ENCODE measurements around the gene RANBP2.

The RANBP2 gene

DNA sequence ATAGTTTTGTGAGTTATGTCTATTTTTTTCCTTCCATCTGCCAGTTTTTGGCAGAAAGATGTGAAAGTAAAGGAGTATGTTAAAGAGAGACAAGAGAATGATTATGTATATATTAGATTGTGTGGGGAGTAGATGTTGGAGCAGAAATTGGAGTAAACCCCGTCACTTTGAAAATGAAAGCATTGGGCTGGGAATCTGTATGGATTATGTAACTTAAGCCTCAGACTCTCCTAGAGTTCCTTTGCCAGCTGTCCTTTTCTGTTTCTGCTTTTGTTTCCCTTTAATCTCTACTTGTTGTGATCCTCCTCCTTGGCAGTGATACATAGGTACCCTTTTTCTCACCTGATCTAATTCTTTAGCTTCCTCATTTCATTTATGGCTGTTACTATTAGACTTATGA is 86.5 kb downstream of the RANBP2 start:
- no peak overlapping the region for H3K4me3 ChIP-seq (ENCODE audit: low read length)
- no peak for TF ChIP-seq CTCF (conservative IDR thresholded peaks at IDR 0.05; ENCODE audit: low read length)
- DNase-seq (ENCODE audit: low read depth), result no peak

DNA sequence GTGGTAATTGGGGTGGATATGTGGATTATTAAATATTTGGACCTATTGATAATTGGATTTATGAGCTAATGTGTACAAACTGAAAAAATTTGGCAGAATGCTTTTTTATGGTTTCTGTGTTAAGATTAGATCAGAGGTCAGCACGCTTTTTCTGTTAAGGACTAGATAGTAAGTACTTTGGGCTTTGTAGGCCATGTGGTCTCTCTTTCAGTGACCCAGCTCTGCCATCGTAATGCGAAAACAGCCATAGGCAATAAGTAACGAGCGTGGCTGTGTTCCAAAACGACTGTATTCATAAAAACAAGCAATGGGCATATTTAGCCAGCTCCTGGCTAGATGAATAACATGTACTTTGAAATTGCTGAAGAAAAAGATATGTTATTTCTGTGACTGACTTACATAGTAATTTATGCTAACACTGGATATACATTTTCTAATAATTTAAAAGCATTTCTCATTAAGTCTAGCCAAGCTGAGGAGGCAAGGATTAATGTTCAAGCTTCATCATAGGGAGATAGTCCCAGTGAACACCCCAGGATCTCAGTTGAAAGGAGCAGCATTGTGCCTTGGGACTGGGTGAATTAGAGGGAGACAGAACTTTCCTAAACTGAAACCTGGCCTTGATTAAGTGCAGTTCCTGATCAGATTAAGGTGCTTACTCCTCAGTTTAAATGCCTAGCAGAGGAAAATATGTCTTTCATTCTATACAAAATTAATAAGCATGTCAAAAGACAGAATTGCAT is 87.3 kb downstream of the RANBP2 start:
- no peak for TF ChIP-seq CTCF (conservative IDR thresholded peaks at IDR 0.05; ENCODE audit: low read length)
- no peak overlapping the region for H3K4me3 ChIP-seq (ENCODE audit: low read length)
- no peak for DNase-seq (ENCODE audit: low read depth)

- DNase-seq (ENCODE audit: low read depth), result no peak
- no peak overlapping the region for H3K4me3 ChIP-seq (ENCODE audit: low read length)
- no peak for TF ChIP-seq CTCF (conservative IDR thresholded peaks at IDR 0.05; ENCODE audit: low read length)
Measured at GRCh38 chr2:108809936-108810335, 90.7 kb downstream of the RANBP2 start.

- no peak overlapping the region for H3K4me3 ChIP-seq (ENCODE audit: low read length)
- DNase-seq (ENCODE audit: low read depth), result no peak
- no peak for TF ChIP-seq CTCF (conservative IDR thresholded peaks at IDR 0.05; ENCODE audit: low read length)
Measured at GRCh38 chr2:108810993-108811957, 92.0 kb downstream of the RANBP2 start.

DNA sequence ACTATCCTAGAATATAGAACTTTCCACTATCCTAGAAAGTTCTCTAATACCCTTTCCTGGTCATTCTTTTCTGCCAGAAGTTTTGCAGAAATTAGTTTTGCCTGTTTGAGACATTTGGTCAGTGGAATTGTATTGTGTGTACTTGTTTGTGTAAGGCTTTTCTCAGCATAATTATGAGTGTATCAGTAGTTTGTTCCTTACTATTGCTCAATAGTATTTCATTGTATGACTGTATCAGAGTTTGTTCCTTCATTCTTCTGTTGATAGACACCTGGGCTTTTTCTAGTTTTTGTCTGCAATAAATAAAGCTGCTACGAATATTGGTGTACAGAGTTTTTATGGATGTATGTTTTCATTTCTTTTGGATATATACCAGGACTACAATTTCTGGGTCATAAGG is 94.5 kb downstream of the RANBP2 start:
- no peak for TF ChIP-seq CTCF (conservative IDR thresholded peaks at IDR 0.05; ENCODE audit: low read length)
- no peak for DNase-seq (ENCODE audit: low read depth)
- no peak overlapping the region for H3K4me3 ChIP-seq (ENCODE audit: low read length)

DNA sequence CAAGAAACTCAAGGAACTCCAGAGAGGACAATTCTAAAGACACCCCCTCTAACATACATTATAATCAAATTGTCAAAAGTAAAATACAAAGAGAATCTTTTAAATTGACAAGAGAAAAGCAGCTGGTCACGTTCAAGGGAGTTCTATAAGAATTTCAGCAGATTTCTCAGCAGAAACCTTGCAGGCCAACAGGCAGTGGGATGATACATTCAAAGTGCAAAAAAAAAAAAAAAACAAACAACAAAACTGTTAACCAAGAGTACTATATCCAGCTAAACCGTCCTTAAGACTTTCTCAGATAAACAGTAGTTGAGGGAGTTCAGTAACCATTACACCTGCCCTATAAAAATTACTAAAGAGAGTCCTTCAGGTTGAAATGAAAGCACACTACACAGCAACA is 101.2 kb downstream of the RANBP2 start:
- no peak overlapping the region for H3K4me3 ChIP-seq (ENCODE audit: low read length)
- TF ChIP-seq CTCF (conservative IDR thresholded peaks at IDR 0.05; ENCODE audit: low read length), result no peak
- DNase-seq (ENCODE audit: low read depth), result no peak

Measured in AG10803 (cell line).